SK-N-SH treated with all-trans-retinoic acid at 6 μM for 48 hours (cell line): Measurements from ENCODE around the gene HPN.
A peak's percentile ranks its signal among the peaks of the same experiment; 100 is the strongest.

Experiments
- ATAC-seq: fragments of 200-7000 bp; cut with Tn5 transposase; 3 replicates; pipeline ENCODE4 v1.9.1; 2020; ENCODE audit warnings: mild to moderate bottlenecking, moderate library complexity
- ARNTL ChIP-seq: fragments of 450-650 bp; formaldehyde crosslinking; IDR thresholded peaks from 2 replicates; pipeline ENCODE4 v1.5.0; 2020; ENCODE audit warnings: low read depth, mild to moderate bottlenecking, moderate library complexity, borderline replicate concordance
- BACH2 ChIP-seq: fragments of 250-450 bp; sonication (Bioruptor Pico); IDR thresholded peaks from 2 replicates; pipeline ENCODE4 v1.9.0; 2021; ENCODE audit warnings: mild to moderate bottlenecking, borderline replicate concordance
- CSDC2 ChIP-seq: fragments of 250-450 bp; sonication (Bioruptor Pico); IDR thresholded peaks from 2 replicates; pipeline ENCODE4 v1.5.0; 2020; ENCODE audit warnings: mild to moderate bottlenecking, moderate library complexity
- CSRNP3 ChIP-seq: fragments of 250-450 bp; sonication (Bioruptor Pico); IDR thresholded peaks from 2 replicates; pipeline ENCODE4 v1.5.1; 2021; ENCODE audit warnings: mild to moderate bottlenecking, moderate library complexity
- ESRRG ChIP-seq: fragments of 250-450 bp; sonication (Bioruptor Pico); IDR thresholded peaks from 2 replicates; pipeline ENCODE4 v1.6.1; 2021; ENCODE audit warnings: mild to moderate bottlenecking
- GLIS3 ChIP-seq: fragments of 250-450 bp; sonication (Bioruptor Pico); IDR thresholded peaks from 2 replicates; pipeline ENCODE4 v1.5.0; 2020; ENCODE audit warnings: mild to moderate bottlenecking, moderate library complexity
- ISL1 ChIP-seq: fragments of 250-450 bp; sonication (Bioruptor Pico); IDR thresholded peaks from 2 replicates; pipeline ENCODE4 v2.1.2; 2022; ENCODE audit warnings: mild to moderate bottlenecking, moderate library complexity
- OSR1 ChIP-seq: fragments of 250-450 bp; sonication (Bioruptor Pico); IDR thresholded peaks from 2 replicates; pipeline ENCODE4 v1.8.0; 2022; ENCODE audit warnings: moderate library complexity, mild to moderate bottlenecking, inconsistent platforms
- PATZ1 ChIP-seq: fragments of 250-450 bp; sonication (Bioruptor Pico); IDR thresholded peaks from 2 replicates; pipeline ENCODE4 v1.8.0; 2020; ENCODE audit warnings: mild to moderate bottlenecking, moderate library complexity, borderline replicate concordance
- POU6F1 ChIP-seq: fragments of 250-450 bp; sonication (Bioruptor Pico); IDR thresholded peaks from 2 replicates; pipeline ENCODE4 v1.8.0; 2021; ENCODE audit warnings: low read depth, mild to moderate bottlenecking, moderate library complexity, borderline replicate concordance
- PPARA ChIP-seq: fragments of 250-450 bp; sonication (Bioruptor Pico); IDR thresholded peaks from 2 replicates; pipeline ENCODE4 v1.5.0; 2020; ENCODE audit warnings: mild to moderate bottlenecking, borderline replicate concordance
- SNAI2 ChIP-seq: fragments of 250-450 bp; sonication (Bioruptor Pico); IDR thresholded peaks from 2 replicates; pipeline ENCODE4 v1.5.0; 2020; ENCODE audit warnings: mild to moderate bottlenecking, moderate library complexity
- TCF4 ChIP-seq: fragments of 250-450 bp; sonication (Bioruptor Pico); IDR thresholded peaks from 2 replicates; pipeline ENCODE4 v1.8.0; 2021; ENCODE audit warnings: mild to moderate bottlenecking, moderate library complexity, borderline replicate concordance
- TOX ChIP-seq: fragments of 250-450 bp; sonication (Bioruptor Pico); IDR thresholded peaks from 2 replicates; pipeline ENCODE4 v1.8.0; 2021; ENCODE audit warnings: mild to moderate bottlenecking, moderate library complexity, borderline replicate concordance
- ZFP30 ChIP-seq: fragments of 450-650 bp; formaldehyde crosslinking; IDR thresholded peaks from 2 replicates; pipeline ENCODE4 v1.5.0; 2022; ENCODE audit warnings: mild to moderate bottlenecking, moderate library complexity
- ZNF565 ChIP-seq: fragments of 450-650 bp; formaldehyde crosslinking; conservative IDR thresholded peaks from 2 replicates; pipeline ENCODE4 v1.5.0; 2020; ENCODE audit warnings: low read depth, mild to moderate bottlenecking, moderate library complexity
- ZNF70 ChIP-seq: fragments of 450-650 bp; formaldehyde crosslinking; IDR thresholded peaks from 2 replicates; pipeline ENCODE4 v1.5.0; 2020; ENCODE audit warnings: mild to moderate bottlenecking, moderate library complexity
- TF ChIP-seq, protein P1 (sequence below): fragments of 250-450 bp; sonication (Bioruptor Pico); IDR thresholded peaks from 2 replicates; pipeline ENCODE4 v1.5.0; 2020; ENCODE audit warnings: mild to moderate bottlenecking, moderate library complexity

Gene HPN

DNA sequence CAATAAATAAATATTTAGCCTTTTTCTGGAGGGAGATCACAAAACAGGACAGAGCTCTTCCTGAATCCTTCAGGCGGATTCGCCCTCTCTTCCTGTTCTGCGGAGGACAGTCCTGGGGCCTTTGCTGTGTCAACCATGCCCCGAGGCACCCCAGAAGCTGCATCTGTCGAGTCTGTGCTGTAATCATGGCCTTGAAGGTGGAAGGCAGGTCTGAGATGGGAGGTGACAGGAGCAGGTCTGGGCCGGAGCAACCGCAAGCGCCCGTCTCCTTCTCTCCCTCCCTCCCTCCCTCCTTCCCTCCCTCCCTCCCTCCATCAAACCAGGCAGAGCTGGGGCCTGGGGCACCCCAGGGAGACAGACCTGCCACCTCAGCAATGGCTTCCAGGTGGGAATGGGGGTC, 69.5 kb downstream of the HPN start:
- TF ChIP-seq TCF4 (CRISPR knock-in tag) (no peak), ESRRG (CRISPR knock-in tag) (no peak), ISL1 (CRISPR knock-in tag) (no peak), CSDC2 (no peak), PATZ1 (no peak), GLIS3 (CRISPR knock-in tag) (no peak), ZNF70 (CRISPR knock-in tag) (no peak), OSR1 (CRISPR knock-in tag) (no peak)
- TF ChIP-seq, all 23 proteins: peak for 0
- ATAC-seq: no peak

GRCh38 chr19:35112995-35113688, 71.6 kb downstream of the HPN start:
- no peak for ATAC-seq
- TF ChIP-seq ZFP30 (CRISPR knock-in tag) (no peak), SNAI2 (no peak), ARNTL (CRISPR knock-in tag) (no peak), CSRNP3 (CRISPR knock-in tag) (no peak)

- ATAC-seq: peak; percentile 89
- TF ChIP-seq TOX (CRISPR knock-in tag): no peak
- no peak for TF ChIP-seq ZNF565 (CRISPR knock-in tag)
- TF ChIP-seq POU6F1 (CRISPR knock-in tag): no peak
- no peak for TF ChIP-seq BACH2
- TF ChIP-seq CSDC2: no peak
- no peak for TF ChIP-seq SNAI2
- TF ChIP-seq ESRRG (CRISPR knock-in tag): no peak
- TF ChIP-seq ZFP30 (CRISPR knock-in tag): no peak
- TF ChIP-seq ISL1 (CRISPR knock-in tag): no peak
- no peak for TF ChIP-seq TCF4 (CRISPR knock-in tag)
- TF ChIP-seq, protein P1, sequence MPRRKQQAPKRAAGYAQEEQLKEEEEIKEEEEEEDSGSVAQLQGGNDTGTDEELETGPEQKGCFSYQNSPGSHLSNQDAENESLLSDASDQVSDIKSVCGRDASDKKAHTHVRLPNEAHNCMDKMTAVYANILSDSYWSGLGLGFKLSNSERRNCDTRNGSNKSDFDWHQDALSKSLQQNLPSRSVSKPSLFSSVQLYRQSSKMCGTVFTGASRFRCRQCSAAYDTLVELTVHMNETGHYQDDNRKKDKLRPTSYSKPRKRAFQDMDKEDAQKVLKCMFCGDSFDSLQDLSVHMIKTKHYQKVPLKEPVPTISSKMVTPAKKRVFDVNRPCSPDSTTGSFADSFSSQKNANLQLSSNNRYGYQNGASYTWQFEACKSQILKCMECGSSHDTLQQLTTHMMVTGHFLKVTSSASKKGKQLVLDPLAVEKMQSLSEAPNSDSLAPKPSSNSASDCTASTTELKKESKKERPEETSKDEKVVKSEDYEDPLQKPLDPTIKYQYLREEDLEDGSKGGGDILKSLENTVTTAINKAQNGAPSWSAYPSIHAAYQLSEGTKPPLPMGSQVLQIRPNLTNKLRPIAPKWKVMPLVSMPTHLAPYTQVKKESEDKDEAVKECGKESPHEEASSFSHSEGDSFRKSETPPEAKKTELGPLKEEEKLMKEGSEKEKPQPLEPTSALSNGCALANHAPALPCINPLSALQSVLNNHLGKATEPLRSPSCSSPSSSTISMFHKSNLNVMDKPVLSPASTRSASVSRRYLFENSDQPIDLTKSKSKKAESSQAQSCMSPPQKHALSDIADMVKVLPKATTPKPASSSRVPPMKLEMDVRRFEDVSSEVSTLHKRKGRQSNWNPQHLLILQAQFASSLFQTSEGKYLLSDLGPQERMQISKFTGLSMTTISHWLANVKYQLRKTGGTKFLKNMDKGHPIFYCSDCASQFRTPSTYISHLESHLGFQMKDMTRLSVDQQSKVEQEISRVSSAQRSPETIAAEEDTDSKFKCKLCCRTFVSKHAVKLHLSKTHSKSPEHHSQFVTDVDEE (CRISPR knock-in tag): no peak
- no peak for TF ChIP-seq GLIS3 (CRISPR knock-in tag)
- no peak for TF ChIP-seq ZNF70 (CRISPR knock-in tag)
These were observed 73.0 kb downstream of the HPN start for GRCh38 chr19:35114353-35115176.

DNA sequence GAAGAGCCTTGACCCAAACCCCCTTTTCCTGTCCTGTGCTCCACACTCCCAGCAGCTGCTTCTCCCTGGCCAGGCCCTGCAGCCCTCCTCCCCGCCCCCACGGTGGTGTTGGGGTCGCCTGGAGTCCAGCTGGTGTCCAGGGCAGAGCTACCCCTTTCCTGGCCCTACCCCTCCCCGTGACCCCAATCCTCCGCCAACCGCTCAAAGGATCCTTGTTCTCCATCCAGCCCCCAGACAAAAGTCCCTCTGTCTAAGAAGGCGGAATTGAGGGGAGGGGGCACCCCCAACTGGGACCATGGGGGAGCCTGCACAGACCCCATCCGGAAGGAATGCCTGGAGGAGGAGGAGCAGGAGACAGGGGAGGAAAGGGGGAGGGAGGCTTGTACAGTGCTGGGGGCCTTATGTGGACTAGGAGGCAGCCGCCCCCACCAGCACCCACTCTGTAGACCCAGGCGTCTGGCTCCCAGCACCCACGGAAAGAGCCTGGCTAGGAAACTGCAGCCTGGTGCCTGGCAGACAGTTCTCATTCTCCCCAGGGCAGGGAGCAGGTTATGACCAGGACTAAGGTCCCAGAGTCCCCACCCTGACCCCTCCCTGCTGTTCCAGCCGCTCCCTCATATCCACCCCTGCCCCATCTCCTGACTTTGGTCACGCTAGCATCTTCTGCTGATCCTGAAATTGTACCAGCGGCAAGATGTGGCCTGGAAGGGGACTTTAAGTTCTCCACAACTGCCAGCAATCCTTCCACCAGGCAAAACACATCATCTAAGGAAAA, 73.8 kb downstream of the HPN start, which contains the start of gene FXYD3:
Gene FXYD3, plus strand, starts transcription at position 647 of the 775 bp plus-strand sequence. CDS start 3,554 bp downstream, outside the sequence.
- no peak for ATAC-seq
- TF ChIP-seq GLIS3 (CRISPR knock-in tag): no peak
- TF ChIP-seq POU6F1 (CRISPR knock-in tag): no peak
- no peak for TF ChIP-seq ZNF70 (CRISPR knock-in tag)
- TF ChIP-seq PATZ1: no peak
- no peak for TF ChIP-seq OSR1 (CRISPR knock-in tag)
- no peak for TF ChIP-seq PPARA (CRISPR knock-in tag)
- no peak for TF ChIP-seq ZNF565 (CRISPR knock-in tag)
- no peak for TF ChIP-seq CSRNP3 (CRISPR knock-in tag)
- TF ChIP-seq SNAI2: no peak
- no peak for TF ChIP-seq ZFP30 (CRISPR knock-in tag)
